ENCODE data around the gene GAPDHS. TPM values are rescaled to one million over a fixed set of nuclear protein-coding genes. Genes with fewer than 3 reads are reported as not detected.

The GAPDHS gene
- total and polyA plus RNA-seq, 11 donors: not detected

DNA sequence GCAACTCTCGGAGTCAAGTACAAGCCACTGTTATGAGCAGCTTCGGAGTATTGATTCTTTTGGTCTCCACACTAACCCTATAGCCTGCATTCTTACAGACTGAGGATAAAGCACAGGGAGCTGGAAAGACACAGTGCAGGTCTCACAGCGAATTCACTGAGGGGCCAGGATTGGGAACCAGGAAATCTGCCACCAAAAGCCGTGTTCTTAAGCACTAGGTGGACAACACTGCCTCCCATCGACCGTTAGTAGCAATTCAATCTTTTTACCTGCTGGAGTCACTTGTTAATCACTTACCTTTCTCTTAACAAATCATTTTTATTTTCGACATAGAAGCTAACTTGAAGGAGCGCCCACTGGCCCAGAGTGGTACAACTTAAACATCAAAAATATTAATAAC lies 59.0 kb downstream of the GAPDHS start:
- intact Hi-C loops (cut with DNase I): loop anchor here in 3 of 10 donors (5.0 to 10.0 kb wide), 3 partner anchors 80 to 240 kb away; partner anchors contain the start of genes DMKN (in 1 of the 3) and FFAR3 (in 1 of the 3)
- DNase-seq: no peak
- Histone ChIP-seq H3K4me3 (no peak overlapping the region), H3K27me3 (peaks cover 0 to 26% (median 6%) of the 10 kb centered on the region in 9 donors), H3K9me3 (no peaks in the 10 kb centered on the region), H3K36me3 (no peaks in the 10 kb centered on the region), H3K27ac (no peak overlapping the region), H3K4me1 (no peaks in the 10 kb centered on the region)
- ATAC-seq: no peak
- WGBS, 4 donors: 28 to 29% (median 28%) methylated on average over 8 of the region's 8 CpGs
- TF ChIP-seq POLR2A (IDR thresholded peaks at IDR 0.05): no peak
- TF ChIP-seq, protein P1, sequence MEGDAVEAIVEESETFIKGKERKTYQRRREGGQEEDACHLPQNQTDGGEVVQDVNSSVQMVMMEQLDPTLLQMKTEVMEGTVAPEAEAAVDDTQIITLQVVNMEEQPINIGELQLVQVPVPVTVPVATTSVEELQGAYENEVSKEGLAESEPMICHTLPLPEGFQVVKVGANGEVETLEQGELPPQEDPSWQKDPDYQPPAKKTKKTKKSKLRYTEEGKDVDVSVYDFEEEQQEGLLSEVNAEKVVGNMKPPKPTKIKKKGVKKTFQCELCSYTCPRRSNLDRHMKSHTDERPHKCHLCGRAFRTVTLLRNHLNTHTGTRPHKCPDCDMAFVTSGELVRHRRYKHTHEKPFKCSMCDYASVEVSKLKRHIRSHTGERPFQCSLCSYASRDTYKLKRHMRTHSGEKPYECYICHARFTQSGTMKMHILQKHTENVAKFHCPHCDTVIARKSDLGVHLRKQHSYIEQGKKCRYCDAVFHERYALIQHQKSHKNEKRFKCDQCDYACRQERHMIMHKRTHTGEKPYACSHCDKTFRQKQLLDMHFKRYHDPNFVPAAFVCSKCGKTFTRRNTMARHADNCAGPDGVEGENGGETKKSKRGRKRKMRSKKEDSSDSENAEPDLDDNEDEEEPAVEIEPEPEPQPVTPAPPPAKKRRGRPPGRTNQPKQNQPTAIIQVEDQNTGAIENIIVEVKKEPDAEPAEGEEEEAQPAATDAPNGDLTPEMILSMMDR (IDR thresholded peaks at IDR 0.05): peak in 11 of 12 donors; percentile 15 to 49 (median 36)

Other genes starting within 250 kb of the GAPDHS start
- gene MAG, start 241.3 kb upstream of the GAPDHS start, total RNA-seq: under 1 TPM in 1 of 9 donors, not detected in 8; 0.72 TPM
- gene MAG, start 241.3 kb upstream of the GAPDHS start, polyA plus RNA-seq: under 1 TPM in 1 of 2 donors, not detected in 1; 0.30 TPM
- 1 to 10 TPM in 5 of 9 donors, under 1 TPM in 2, not detected in 2; 0.20 to 3.3 (median 1.2) TPM for gene CD22, start 204.3 kb upstream of the GAPDHS start, total RNA-seq
- gene CD22, start 204.3 kb upstream of the GAPDHS start, polyA plus RNA-seq: under 1 TPM; 0.11 to 0.36 TPM
- not detected for gene FFAR1, start 185.6 kb upstream of the GAPDHS start, total RNA-seq
- not detected for gene FFAR1, start 185.6 kb upstream of the GAPDHS start, polyA plus RNA-seq
- gene FFAR3, start 175.0 kb upstream of the GAPDHS start, total RNA-seq: under 1 TPM in 1 of 9 donors, not detected in 8; 0.96 TPM
- under 1 TPM; 0.11 to 0.15 TPM for gene FFAR3, start 175.0 kb upstream of the GAPDHS start, polyA plus RNA-seq
- not detected for gene GPR42, start 162.4 kb upstream of the GAPDHS start, total RNA-seq
- gene GPR42, start 162.4 kb upstream of the GAPDHS start, polyA plus RNA-seq: not detected
- 1 to 10 TPM in 2 of 9 donors, under 1 TPM in 6, not detected in 1; 0.12 to 3.4 (median 0.40) TPM for gene FFAR2, start 85.2 kb upstream of the GAPDHS start, total RNA-seq
- gene FFAR2, start 85.2 kb upstream of the GAPDHS start, polyA plus RNA-seq: under 1 TPM in 1 of 2 donors, not detected in 1; 0.15 TPM
- gene KRTDAP, start 43.0 kb upstream of the GAPDHS start, total RNA-seq: not detected
- gene KRTDAP, start 43.0 kb upstream of the GAPDHS start, polyA plus RNA-seq: not detected
- gene DMKN, start 19.8 kb upstream of the GAPDHS start, total RNA-seq: 10 to 100 TPM in 7 of 9 donors, 1 to 10 TPM in 2; 7.8 to 26.9 (median 12.1) TPM
- gene DMKN, start 19.8 kb upstream of the GAPDHS start, polyA plus RNA-seq: 10 to 100 TPM; 18.2 to 38.8 TPM
- gene SBSN, start 5.1 kb upstream of the GAPDHS start, total RNA-seq: not detected
- gene SBSN, start 5.1 kb upstream of the GAPDHS start, polyA plus RNA-seq: not detected
- 100 to 1,000 TPM in 3 of 9 donors, 10 to 100 TPM in 6; 68.9 to 121 (median 81.6) TPM for gene TMEM147, start 12.2 kb downstream of the GAPDHS start, total RNA-seq
- 100 to 1,000 TPM; 103 to 191 TPM for gene TMEM147, start 12.2 kb downstream of the GAPDHS start, polyA plus RNA-seq
- gene ATP4A, start 30.2 kb downstream of the GAPDHS start, total RNA-seq: not detected
- not detected for gene ATP4A, start 30.2 kb downstream of the GAPDHS start, polyA plus RNA-seq
- gene PMIS2, start 52.7 kb downstream of the GAPDHS start, total RNA-seq: not detected
- not detected for gene PMIS2, start 52.7 kb downstream of the GAPDHS start, polyA plus RNA-seq
- gene HAUS5, start 79.3 kb downstream of the GAPDHS start, total RNA-seq: 1 to 10 TPM; 1.9 to 9.0 (median 3.9) TPM
- 1 to 10 TPM; 3.8 to 4.9 TPM for gene HAUS5, start 79.3 kb downstream of the GAPDHS start, polyA plus RNA-seq
- gene RBM42, start 95.6 kb downstream of the GAPDHS start, total RNA-seq: 10 to 100 TPM; 47.4 to 70.0 (median 57.5) TPM
- 10 to 100 TPM; 63.1 to 89.2 TPM for gene RBM42, start 95.6 kb downstream of the GAPDHS start, polyA plus RNA-seq
- 1 to 10 TPM in 1 of 9 donors, under 1 TPM in 6, not detected in 2; 0.23 to 1.6 (median 0.62) TPM for gene ETV2, start 108.3 kb downstream of the GAPDHS start, total RNA-seq
- 1 to 10 TPM in 1 of 2 donors, under 1 TPM in 1; 0.46 to 1.3 TPM for gene ETV2, start 108.3 kb downstream of the GAPDHS start, polyA plus RNA-seq
- 1,000 to 10,000 TPM in 8 of 9 donors, 100 to 1,000 TPM in 1; 944 to 3,219 (median 1,334) TPM for gene COX6B1, start 114.9 kb downstream of the GAPDHS start, total RNA-seq
- 1,000 to 10,000 TPM; 1,378 to 4,659 TPM for gene COX6B1, start 114.9 kb downstream of the GAPDHS start, polyA plus RNA-seq
- not detected for gene UPK1A, start 133.1 kb downstream of the GAPDHS start, total RNA-seq
- gene UPK1A, start 133.1 kb downstream of the GAPDHS start, polyA plus RNA-seq: not detected
- under 1 TPM in 1 of 9 donors, not detected in 8; 0.24 TPM for gene ZBTB32, start 171.1 kb downstream of the GAPDHS start, total RNA-seq
- gene ZBTB32, start 171.1 kb downstream of the GAPDHS start, polyA plus RNA-seq: not detected
- gene KMT2B, start 184.5 kb downstream of the GAPDHS start, total RNA-seq: 10 to 100 TPM; 11.3 to 24.5 (median 15.7) TPM
- gene KMT2B, start 184.5 kb downstream of the GAPDHS start, polyA plus RNA-seq: 10 to 100 TPM; 13.9 to 15.8 TPM
- gene IGFLR1, start 209.0 kb downstream of the GAPDHS start, total RNA-seq: 10 to 100 TPM in 1 of 9 donors, 1 to 10 TPM in 7, under 1 TPM in 1; 0.74 to 25.2 (median 3.6) TPM
- gene IGFLR1, start 209.0 kb downstream of the GAPDHS start, polyA plus RNA-seq: 10 to 100 TPM in 1 of 2 donors, 1 to 10 TPM in 1; 3.4 to 10.8 TPM
- gene U2AF1L4, start 212.0 kb downstream of the GAPDHS start, total RNA-seq: 10 to 100 TPM; 14.3 to 32.8 (median 20.9) TPM
- gene U2AF1L4, start 212.0 kb downstream of the GAPDHS start, polyA plus RNA-seq: 10 to 100 TPM in 1 of 2 donors, 1 to 10 TPM in 1; 7.2 to 27.1 TPM
- 10 to 100 TPM; 25.2 to 69.0 (median 40.9) TPM for gene PSENEN, start 212.2 kb downstream of the GAPDHS start, total RNA-seq
- 10 to 100 TPM; 52.6 to 95.1 TPM for gene PSENEN, start 212.2 kb downstream of the GAPDHS start, polyA plus RNA-seq
- gene LIN37, start 215.1 kb downstream of the GAPDHS start, total RNA-seq: 10 to 100 TPM in 3 of 9 donors, 1 to 10 TPM in 6; 3.7 to 12.2 (median 7.6) TPM
- 10 to 100 TPM; 20.1 to 23.0 TPM for gene LIN37, start 215.1 kb downstream of the GAPDHS start, polyA plus RNA-seq
- gene HSPB6, start 223.6 kb downstream of the GAPDHS start, total RNA-seq: 1,000 to 10,000 TPM in 1 of 9 donors, 100 to 1,000 TPM in 8; 226 to 1,012 (median 652) TPM
- 100 to 1,000 TPM; 156 to 457 TPM for gene HSPB6, start 223.6 kb downstream of the GAPDHS start, polyA plus RNA-seq
- gene PROSER3, start 224.7 kb downstream of the GAPDHS start, total RNA-seq: 10 to 100 TPM in 4 of 9 donors, 1 to 10 TPM in 5; 1.9 to 19.7 (median 9.7) TPM
- gene PROSER3, start 224.7 kb downstream of the GAPDHS start, polyA plus RNA-seq: 10 to 100 TPM in 1 of 2 donors, 1 to 10 TPM in 1; 6.0 to 12.8 TPM
- gene ARHGAP33, start 242.1 kb downstream of the GAPDHS start, total RNA-seq: 1 to 10 TPM in 8 of 9 donors, under 1 TPM in 1; 0.50 to 7.8 (median 5.7) TPM
- 1 to 10 TPM; 3.2 to 3.4 TPM for gene ARHGAP33, start 242.1 kb downstream of the GAPDHS start, polyA plus RNA-seq